HEK293 (cell line): Measurements from ENCODE around the gene TTC7B.

Experiments
- CTCF ChIA-PET: fragments of 350-600 bp; formaldehyde crosslinking; extraction: SDS; loops from one replicate; lab custom pipeline; 2021; ENCODE audit warnings: antibody characterized with exemption; lab: Yijun Ruan, JAX
- POLR2A ChIA-PET: fragments of 300-600 bp; formaldehyde crosslinking; extraction: SDS; loops from one replicate; lab custom pipeline; 2020; ENCODE audit warnings: antibody characterized with exemption, inconsistent platforms; lab: Yijun Ruan, JAX
- H3K27ac ChIP-seq: fragments of 200-500 bp; sonication (Bioruptor generic); 2 replicates; pipeline ENCODE4 v1.5.1; 2014; ENCODE audit warnings: low read depth, low read length, control low read depth, inconsistent platforms; ENCODE audit errors: extremely low read depth
- H3K36me3 ChIP-seq, 2 experiments: fragments of 200-500 bp in 1 of 2; sonication (Bioruptor generic) in 1 of 2; 1 replicate in 1 of 2; 2 replicates in 1 of 2; pipeline ENCODE4 v1.5.1; 2014 to 2017; ENCODE audit warnings: inconsistent platforms in 2 of 2, low read length in 2 of 2; ENCODE audit not compliant: control insufficient read depth in 2 of 2, insufficient read depth in 1 of 2
- H3K4me1 ChIP-seq: fragments of 200-500 bp; sonication (Bioruptor generic); 2 replicates; pipeline ENCODE4 v1.5.1; 2014; ENCODE audit warnings: mild to moderate bottlenecking, low read length, inconsistent platforms; ENCODE audit not compliant: control insufficient read depth, insufficient read depth
- H3K4me3 ChIP-seq: 2 replicates; pipeline ENCODE4 v1.5.1; 2011; ENCODE audit warnings: low read depth, mild to moderate bottlenecking, control low read depth, low read length, moderate library complexity
- H3K9me3 ChIP-seq: fragments of 200-500 bp; sonication (Bioruptor generic); 2 replicates; pipeline ENCODE4 v1.5.1; 2014; ENCODE audit warnings: low read depth, low read length, inconsistent platforms; ENCODE audit not compliant: control insufficient read depth, insufficient read depth
- ZBTB1 ChIP-seq: fragments of 450-650 bp; formaldehyde crosslinking; IDR thresholded peaks from 2 replicates; pipeline ENCODE4 v1.5.1; 2016; ENCODE audit warnings: missing biosample characterization, missing genetic modification characterization
- ZBTB48 ChIP-seq: fragments of 450-650 bp; formaldehyde crosslinking; IDR thresholded peaks from 2 replicates; pipeline ENCODE4 v1.5.1; 2016; ENCODE audit warnings: missing biosample characterization, missing genetic modification characterization
- ZIC2 ChIP-seq: fragments of 450-650 bp; formaldehyde crosslinking; IDR thresholded peaks from 2 replicates; pipeline ENCODE4 v1.5.1; 2016; ENCODE audit warnings: missing biosample characterization, missing genetic modification characterization
- ZNF138 ChIP-seq: fragments of 450-650 bp; formaldehyde crosslinking; IDR thresholded peaks from 2 replicates; pipeline ENCODE4 v1.5.1; 2016; ENCODE audit warnings: missing biosample characterization, missing genetic modification characterization, borderline replicate concordance
- ZNF16 ChIP-seq: fragments of 450-650 bp; formaldehyde crosslinking; IDR thresholded peaks from 2 replicates; pipeline ENCODE4 v1.5.1; 2016; ENCODE audit warnings: low read depth, missing biosample characterization, missing genetic modification characterization
- ZNF239 ChIP-seq: fragments of 450-650 bp; formaldehyde crosslinking; IDR thresholded peaks from 2 replicates; pipeline ENCODE4 v1.5.1; 2016; ENCODE audit warnings: missing biosample characterization, missing genetic modification characterization
- ZNF529 ChIP-seq: fragments of 450-650 bp; formaldehyde crosslinking; IDR thresholded peaks from 2 replicates; pipeline ENCODE4 v1.5.1; 2017; ENCODE audit warnings: missing genetic modification characterization, missing biosample characterization; ENCODE audit not compliant: insufficient replicate concordance
- ZNF555 ChIP-seq: fragments of 450-650 bp; formaldehyde crosslinking; conservative IDR thresholded peaks from 2 replicates; pipeline ENCODE4 v1.5.1; 2017; ENCODE audit warnings: missing biosample characterization, mild to moderate bottlenecking, missing genetic modification characterization, inconsistent platforms
- ZNF623 ChIP-seq: fragments of 450-650 bp; formaldehyde crosslinking; IDR thresholded peaks from 2 replicates; pipeline ENCODE4 v1.5.1; 2016; ENCODE audit warnings: missing biosample characterization, missing genetic modification characterization
- ZNF830 ChIP-seq: fragments of 450-650 bp; IDR thresholded peaks from 2 replicates; pipeline ENCODE4 v1.5.0; 2018; ENCODE audit warnings: missing biosample characterization, missing genetic modification characterization, low read depth, mild to moderate bottlenecking, moderate library complexity
- TF ChIP-seq, protein P1 (sequence below): IDR thresholded peaks from 2 replicates; pipeline ENCODE4 v1.6.1; 2011; ENCODE audit warnings: mild to moderate bottlenecking, low read depth, low read length, borderline replicate concordance
- TF ChIP-seq, protein P2 (sequence below): fragments of 450-650 bp; formaldehyde crosslinking; IDR thresholded peaks from 2 replicates; pipeline ENCODE4 v1.5.1; 2016; ENCODE audit warnings: missing biosample characterization, missing genetic modification characterization
- TF ChIP-seq, protein P3 (sequence below): fragments of 450-650 bp; formaldehyde crosslinking; IDR thresholded peaks from 2 replicates; pipeline ENCODE4 v1.5.1; 2016; ENCODE audit warnings: missing biosample characterization, missing genetic modification characterization, borderline replicate concordance
- TF ChIP-seq, protein P4 (sequence below): fragments of 450-650 bp; formaldehyde crosslinking; IDR thresholded peaks from 2 replicates; pipeline ENCODE4 v1.5.1; 2016; ENCODE audit warnings: missing biosample characterization, missing genetic modification characterization, low read depth

The TTC7B gene

DNA sequence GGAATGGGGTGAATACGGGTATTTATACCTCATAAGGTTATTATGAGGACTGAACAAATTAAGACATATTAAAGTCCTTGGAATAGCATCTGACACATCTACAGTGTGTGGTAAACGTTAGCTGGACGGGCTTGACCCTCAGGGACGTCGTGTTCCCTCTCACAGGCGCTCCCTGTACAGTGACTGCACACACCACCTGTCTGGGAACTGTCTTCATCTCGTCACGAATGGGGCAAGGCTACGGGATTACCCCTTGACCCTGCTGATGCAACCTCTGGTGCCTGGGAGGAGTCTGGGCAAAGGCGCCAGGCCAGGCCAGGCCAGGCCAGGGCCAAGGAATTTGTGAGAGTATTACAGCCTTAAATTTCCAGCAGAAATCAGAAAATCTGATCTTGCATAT is 228.3 kb downstream of the TTC7B start:
- no peak overlapping the region for H3K4me3 ChIP-seq
- H3K36me3 ChIP-seq: peaks cover 0 to 31% of the 10 kb centered on the region in 2 experiments; a peak in 2 of 3 replicates
- ChIA-PET CTCF (interaction anchor here (1.2 kb wide), 1 partner anchor 188 kb away, joined by 5 read pairs; no protein-coding TSS in a partner anchor), POLR2A (no interaction called here)
- H3K27ac ChIP-seq: no peak overlapping the region
- no peaks in the 10 kb centered on the region for H3K9me3 ChIP-seq
- no peaks in the 10 kb centered on the region for H3K4me1 ChIP-seq
- TF ChIP-seq ZNF830: no peak
- TF ChIP-seq, protein P1, sequence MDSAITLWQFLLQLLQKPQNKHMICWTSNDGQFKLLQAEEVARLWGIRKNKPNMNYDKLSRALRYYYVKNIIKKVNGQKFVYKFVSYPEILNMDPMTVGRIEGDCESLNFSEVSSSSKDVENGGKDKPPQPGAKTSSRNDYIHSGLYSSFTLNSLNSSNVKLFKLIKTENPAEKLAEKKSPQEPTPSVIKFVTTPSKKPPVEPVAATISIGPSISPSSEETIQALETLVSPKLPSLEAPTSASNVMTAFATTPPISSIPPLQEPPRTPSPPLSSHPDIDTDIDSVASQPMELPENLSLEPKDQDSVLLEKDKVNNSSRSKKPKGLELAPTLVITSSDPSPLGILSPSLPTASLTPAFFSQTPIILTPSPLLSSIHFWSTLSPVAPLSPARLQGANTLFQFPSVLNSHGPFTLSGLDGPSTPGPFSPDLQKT: no peak
- no peak for TF ChIP-seq ZBTB1 (tag by site-specific recombination)
- no peak for TF ChIP-seq ZNF529 (tag by site-specific recombination)
- no peak for TF ChIP-seq ZBTB48 (tag by site-specific recombination)
- TF ChIP-seq, all 188 proteins: peak for 0

DNA sequence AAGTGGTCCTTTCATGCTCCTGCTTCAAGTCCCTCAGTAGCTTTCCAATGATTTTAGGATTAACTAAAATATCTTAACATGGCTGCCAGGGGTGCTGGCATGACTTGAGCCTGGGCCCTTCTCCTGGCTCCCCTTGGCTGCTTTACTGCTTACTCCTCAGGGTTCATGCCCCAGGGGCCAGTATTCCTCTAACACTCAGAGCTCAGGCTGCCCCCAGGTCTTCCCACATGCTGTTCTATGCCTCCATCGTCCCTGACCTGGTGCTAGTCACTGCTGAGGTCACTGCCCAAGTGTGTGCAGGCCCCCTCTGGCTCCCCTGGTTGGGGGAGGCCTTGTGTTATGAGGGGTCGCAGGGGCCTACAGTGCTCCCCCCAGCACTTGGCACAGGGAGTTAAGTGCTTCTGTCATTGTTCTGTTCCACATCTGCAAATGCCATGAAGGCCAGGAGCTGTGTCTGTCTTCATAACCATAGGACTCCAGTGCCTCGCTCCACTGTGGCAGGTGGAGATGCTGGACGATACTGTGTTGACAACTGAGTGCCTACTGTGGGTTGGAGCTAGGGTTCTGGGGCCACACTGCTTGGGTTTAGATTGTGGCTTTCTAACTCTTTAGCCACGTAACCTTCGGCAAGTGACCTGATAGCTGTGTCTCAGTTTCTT is 228.8 kb downstream of the TTC7B start:
- ChIA-PET CTCF (no interaction called here), POLR2A (no interaction called here)
- no peak overlapping the region for H3K4me3 ChIP-seq
- H3K27ac ChIP-seq: no peak overlapping the region
- no peaks in the 10 kb centered on the region for H3K9me3 ChIP-seq
- no peaks in the 10 kb centered on the region for H3K4me1 ChIP-seq
- TF ChIP-seq ZNF138 (tag by site-specific recombination) (no peak), ZIC2 (tag by site-specific recombination) (peak; percentile 46; the same call in 1 of the 2 replicates)
- TF ChIP-seq, protein P2, sequence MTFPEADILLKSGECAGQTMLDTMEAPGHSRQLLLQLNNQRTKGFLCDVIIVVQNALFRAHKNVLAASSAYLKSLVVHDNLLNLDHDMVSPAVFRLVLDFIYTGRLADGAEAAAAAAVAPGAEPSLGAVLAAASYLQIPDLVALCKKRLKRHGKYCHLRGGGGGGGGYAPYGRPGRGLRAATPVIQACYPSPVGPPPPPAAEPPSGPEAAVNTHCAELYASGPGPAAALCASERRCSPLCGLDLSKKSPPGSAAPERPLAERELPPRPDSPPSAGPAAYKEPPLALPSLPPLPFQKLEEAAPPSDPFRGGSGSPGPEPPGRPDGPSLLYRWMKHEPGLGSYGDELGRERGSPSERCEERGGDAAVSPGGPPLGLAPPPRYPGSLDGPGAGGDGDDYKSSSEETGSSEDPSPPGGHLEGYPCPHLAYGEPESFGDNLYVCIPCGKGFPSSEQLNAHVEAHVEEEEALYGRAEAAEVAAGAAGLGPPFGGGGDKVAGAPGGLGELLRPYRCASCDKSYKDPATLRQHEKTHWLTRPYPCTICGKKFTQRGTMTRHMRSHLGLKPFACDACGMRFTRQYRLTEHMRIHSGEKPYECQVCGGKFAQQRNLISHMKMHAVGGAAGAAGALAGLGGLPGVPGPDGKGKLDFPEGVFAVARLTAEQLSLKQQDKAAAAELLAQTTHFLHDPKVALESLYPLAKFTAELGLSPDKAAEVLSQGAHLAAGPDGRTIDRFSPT (tag by site-specific recombination): no peak
- TF ChIP-seq, all 188 proteins: peak for 1
- peaks cover 0 to 31% of the 10 kb centered on the region in 2 experiments; a peak in 2 of 3 replicates for H3K36me3 ChIP-seq

DNA sequence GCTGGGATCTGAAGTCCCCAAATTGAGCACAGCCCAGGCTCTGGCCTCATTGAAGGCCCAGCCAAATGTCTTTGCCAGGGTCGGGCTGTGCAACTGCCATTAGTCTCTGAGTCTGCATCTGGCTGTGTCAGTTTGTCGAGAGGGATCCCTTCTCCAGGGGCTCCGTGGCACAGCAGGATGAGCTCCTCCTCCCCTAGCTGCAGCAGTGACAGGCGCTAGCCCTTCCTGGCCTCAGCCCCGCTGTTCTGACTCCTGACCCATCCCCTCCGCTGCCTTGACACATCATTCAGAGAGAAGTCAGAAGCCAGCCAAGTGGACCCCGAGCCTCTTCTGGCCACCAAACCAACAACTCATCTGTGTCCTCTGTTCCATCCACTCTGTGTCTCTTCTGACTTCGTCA is 231.1 kb downstream of the TTC7B start:
- Histone ChIP-seq H3K27ac (no peak overlapping the region), H3K4me3 (no peak overlapping the region), H3K9me3 (no peaks in the 10 kb centered on the region), H3K36me3 (peaks cover 0 to 17% of the 10 kb centered on the region in 2 experiments; a peak in 1 of 3 replicates), H3K4me1 (no peaks in the 10 kb centered on the region)
- POLR2A ChIA-PET: no interaction called here
- no peak for TF ChIP-seq ZNF16 (tag by site-specific recombination)
- CTCF ChIA-PET: interaction anchor here (0.6 kb wide), 1 partner anchor 1367 kb away, joined by 3 read pairs; no protein-coding TSS in a partner anchor

DNA sequence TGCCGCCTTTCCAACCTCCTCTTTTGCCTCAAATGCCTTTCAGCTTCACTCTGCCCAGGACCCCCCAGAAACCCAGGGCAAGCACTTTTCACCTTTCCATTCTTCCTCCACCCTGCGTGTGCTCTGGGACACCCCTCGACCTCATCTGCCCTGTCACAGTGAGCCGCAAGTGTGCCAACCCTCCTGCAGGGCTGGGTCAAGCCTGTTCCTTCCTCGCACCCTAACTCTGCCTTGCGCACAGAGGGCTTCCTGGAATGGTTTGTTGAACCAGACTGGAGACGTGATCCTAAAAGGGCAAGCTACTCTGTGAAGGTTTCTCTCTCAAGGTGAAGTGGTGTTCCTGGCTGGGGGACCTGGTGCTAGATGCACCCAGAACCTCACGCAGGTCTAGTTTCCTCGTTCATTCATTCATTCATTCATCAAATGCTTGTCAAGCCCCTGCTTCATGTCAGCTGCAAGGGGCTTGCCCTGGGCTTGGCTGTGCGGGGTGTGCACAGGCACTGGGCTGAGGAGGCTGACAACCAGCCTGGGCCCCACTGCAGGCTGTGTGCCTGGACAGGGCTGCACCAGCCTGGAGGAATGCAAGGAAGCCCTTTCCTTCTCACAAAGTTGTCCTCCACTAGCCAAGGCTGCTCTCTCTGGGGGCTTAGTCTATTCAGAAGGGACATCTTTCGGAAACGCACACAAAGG is 232.2 kb downstream of the TTC7B start:
- POLR2A ChIA-PET: no interaction called here
- no peak overlapping the region for H3K4me3 ChIP-seq
- CTCF ChIA-PET: interaction anchor here (0.6 kb wide), 1 partner anchor 1368 kb away, joined by 3 read pairs; no protein-coding TSS in a partner anchor
- TF ChIP-seq ZNF555 (tag by site-specific recombination) (no peak), ZNF239 (tag by site-specific recombination) (no peak), ZNF623 (no peak)
- TF ChIP-seq, protein P3, sequence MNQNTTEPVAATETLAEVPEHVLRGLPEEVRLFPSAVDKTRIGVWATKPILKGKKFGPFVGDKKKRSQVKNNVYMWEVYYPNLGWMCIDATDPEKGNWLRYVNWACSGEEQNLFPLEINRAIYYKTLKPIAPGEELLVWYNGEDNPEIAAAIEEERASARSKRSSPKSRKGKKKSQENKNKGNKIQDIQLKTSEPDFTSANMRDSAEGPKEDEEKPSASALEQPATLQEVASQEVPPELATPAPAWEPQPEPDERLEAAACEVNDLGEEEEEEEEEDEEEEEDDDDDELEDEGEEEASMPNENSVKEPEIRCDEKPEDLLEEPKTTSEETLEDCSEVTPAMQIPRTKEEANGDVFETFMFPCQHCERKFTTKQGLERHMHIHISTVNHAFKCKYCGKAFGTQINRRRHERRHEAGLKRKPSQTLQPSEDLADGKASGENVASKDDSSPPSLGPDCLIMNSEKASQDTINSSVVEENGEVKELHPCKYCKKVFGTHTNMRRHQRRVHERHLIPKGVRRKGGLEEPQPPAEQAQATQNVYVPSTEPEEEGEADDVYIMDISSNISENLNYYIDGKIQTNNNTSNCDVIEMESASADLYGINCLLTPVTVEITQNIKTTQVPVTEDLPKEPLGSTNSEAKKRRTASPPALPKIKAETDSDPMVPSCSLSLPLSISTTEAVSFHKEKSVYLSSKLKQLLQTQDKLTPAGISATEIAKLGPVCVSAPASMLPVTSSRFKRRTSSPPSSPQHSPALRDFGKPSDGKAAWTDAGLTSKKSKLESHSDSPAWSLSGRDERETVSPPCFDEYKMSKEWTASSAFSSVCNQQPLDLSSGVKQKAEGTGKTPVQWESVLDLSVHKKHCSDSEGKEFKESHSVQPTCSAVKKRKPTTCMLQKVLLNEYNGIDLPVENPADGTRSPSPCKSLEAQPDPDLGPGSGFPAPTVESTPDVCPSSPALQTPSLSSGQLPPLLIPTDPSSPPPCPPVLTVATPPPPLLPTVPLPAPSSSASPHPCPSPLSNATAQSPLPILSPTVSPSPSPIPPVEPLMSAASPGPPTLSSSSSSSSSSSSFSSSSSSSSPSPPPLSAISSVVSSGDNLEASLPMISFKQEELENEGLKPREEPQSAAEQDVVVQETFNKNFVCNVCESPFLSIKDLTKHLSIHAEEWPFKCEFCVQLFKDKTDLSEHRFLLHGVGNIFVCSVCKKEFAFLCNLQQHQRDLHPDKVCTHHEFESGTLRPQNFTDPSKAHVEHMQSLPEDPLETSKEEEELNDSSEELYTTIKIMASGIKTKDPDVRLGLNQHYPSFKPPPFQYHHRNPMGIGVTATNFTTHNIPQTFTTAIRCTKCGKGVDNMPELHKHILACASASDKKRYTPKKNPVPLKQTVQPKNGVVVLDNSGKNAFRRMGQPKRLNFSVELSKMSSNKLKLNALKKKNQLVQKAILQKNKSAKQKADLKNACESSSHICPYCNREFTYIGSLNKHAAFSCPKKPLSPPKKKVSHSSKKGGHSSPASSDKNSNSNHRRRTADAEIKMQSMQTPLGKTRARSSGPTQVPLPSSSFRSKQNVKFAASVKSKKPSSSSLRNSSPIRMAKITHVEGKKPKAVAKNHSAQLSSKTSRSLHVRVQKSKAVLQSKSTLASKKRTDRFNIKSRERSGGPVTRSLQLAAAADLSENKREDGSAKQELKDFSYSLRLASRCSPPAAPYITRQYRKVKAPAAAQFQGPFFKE (tag by site-specific recombination): no peak
- TF ChIP-seq, protein P4, sequence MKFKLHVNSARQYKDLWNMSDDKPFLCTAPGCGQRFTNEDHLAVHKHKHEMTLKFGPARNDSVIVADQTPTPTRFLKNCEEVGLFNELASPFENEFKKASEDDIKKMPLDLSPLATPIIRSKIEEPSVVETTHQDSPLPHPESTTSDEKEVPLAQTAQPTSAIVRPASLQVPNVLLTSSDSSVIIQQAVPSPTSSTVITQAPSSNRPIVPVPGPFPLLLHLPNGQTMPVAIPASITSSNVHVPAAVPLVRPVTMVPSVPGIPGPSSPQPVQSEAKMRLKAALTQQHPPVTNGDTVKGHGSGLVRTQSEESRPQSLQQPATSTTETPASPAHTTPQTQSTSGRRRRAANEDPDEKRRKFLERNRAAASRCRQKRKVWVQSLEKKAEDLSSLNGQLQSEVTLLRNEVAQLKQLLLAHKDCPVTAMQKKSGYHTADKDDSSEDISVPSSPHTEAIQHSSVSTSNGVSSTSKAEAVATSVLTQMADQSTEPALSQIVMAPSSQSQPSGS: no peak

More for the DNA sequence above, 232.2 kb downstream of the TTC7B start:
- Histone ChIP-seq H3K4me1 (no peaks in the 10 kb centered on the region), H3K27ac (no peak overlapping the region), H3K36me3 (peaks cover 0 to 11% of the 10 kb centered on the region in 2 experiments; a peak in 2 of 3 replicates), H3K9me3 (no peaks in the 10 kb centered on the region)
